ENCODE data around the gene AQP2.

Gene AQP2

GRCh38 chr12:50004696-50005095 lies 54.2 kb downstream of the AQP2 start:
- no peak for TF ChIP-seq ZNF8 (CRISPR knock-in tag; IDR thresholded peaks at IDR 0.05)
- no peak for ATAC-seq

- peak; percentile 51; the same call in 2 of the 3 replicates for ATAC-seq
- TF ChIP-seq ZNF8 (CRISPR knock-in tag; IDR thresholded peaks at IDR 0.05) (no peak), TSHZ2 (CRISPR knock-in tag; IDR thresholded peaks at IDR 0.05) (peak; percentile 79; the same call in 1 of the 2 replicates), POU6F1 (CRISPR knock-in tag; IDR thresholded peaks at IDR 0.05; ENCODE audit: borderline replicate concordance, low read depth) (no peak), TCF4 (CRISPR knock-in tag; IDR thresholded peaks at IDR 0.05; ENCODE audit: borderline replicate concordance) (peak; percentile 90)
These were observed 54.6 kb downstream of the AQP2 start for GRCh38 chr12:50005175-50005574.

GRCh38 chr12:50006280-50006679 lies 55.7 kb downstream of the AQP2 start:
- no peak for TF ChIP-seq SNAI2 (CRISPR knock-in tag; IDR thresholded peaks at IDR 0.05)
- no peak for TF ChIP-seq ZFP30 (CRISPR knock-in tag; IDR thresholded peaks at IDR 0.05)
- no peak for TF ChIP-seq ZFP3 (CRISPR knock-in tag; IDR thresholded peaks at IDR 0.05)
- no peak for TF ChIP-seq ZNF8 (CRISPR knock-in tag; IDR thresholded peaks at IDR 0.05)
- TF ChIP-seq TCF4 (CRISPR knock-in tag; IDR thresholded peaks at IDR 0.05; ENCODE audit: borderline replicate concordance), result no peak
- TF ChIP-seq CSRNP3 (CRISPR knock-in tag; IDR thresholded peaks at IDR 0.05), result no peak
- TF ChIP-seq ZNF70 (CRISPR knock-in tag; IDR thresholded peaks at IDR 0.05), result no peak
- no peak for ATAC-seq

GRCh38 chr12:50006754-50007442 lies 56.4 kb downstream of the AQP2 start:
- peak; percentile 57 for ATAC-seq

More at GRCh38 chr12:50006754-50007442, 56.4 kb downstream of the AQP2 start:
- 0 out of 2 replicates have a peak, but pooled peaks have one; percentile 22 for TF ChIP-seq TSHZ2 (CRISPR knock-in tag; IDR thresholded peaks at IDR 0.05)
- no peak for TF ChIP-seq ISL1 (CRISPR knock-in tag; IDR thresholded peaks at IDR 0.05)
- TF ChIP-seq TCF4 (CRISPR knock-in tag; IDR thresholded peaks at IDR 0.05; ENCODE audit: borderline replicate concordance), result peak; percentile 15; the same call in 1 of the 2 replicates
